CD4-positive, alpha-beta T cell treated with Interleukin-4 for 1 hour (primary cell): ENCODE data around the gene LAMTOR1.

Experiments
- DNase-seq, 2 donors: peaks; one replicate each; pipeline ENCODE4 v3.0.0-alpha.2; 2020 to 2022

Gene LAMTOR1

GRCh38 chr11:72080326-72081183 is 22.5 kb downstream of the LAMTOR1 start, which contains the start of the genes LRRC51 and NUMA1:
LRRC51 (plus strand) TSS chr11:72080850; CDS start chr11:72089084, 8,234 bp downstream.
NUMA1 (minus strand) TSS chr11:72080542; CDS start chr11:72035943, 44,599 bp downstream.
- peak; percentile 100 for DNase-seq

- DNase-seq: peak in 1 of 2 donors; percentile 65
These were observed 23.2 kb downstream of the LAMTOR1 start for GRCh38 chr11:72079819-72080325.

- no peak for DNase-seq
These were observed 24.6 kb downstream of the LAMTOR1 start for GRCh38 chr11:72078477-72078876.

GRCh38 chr11:72075756-72076155 is 27.3 kb downstream of the LAMTOR1 start:
- no peak for DNase-seq

GRCh38 chr11:72075109-72075508 is 28.0 kb downstream of the LAMTOR1 start:
- peak; percentile 15 to 16 for DNase-seq

GRCh38 chr11:72072348-72072747 is 30.7 kb downstream of the LAMTOR1 start:
- no peak for DNase-seq

GRCh38 chr11:72070491-72070890 is 32.6 kb downstream of the LAMTOR1 start:
- no peak for DNase-seq

GRCh38 chr11:72069787-72070251 is 33.3 kb downstream of the LAMTOR1 start:
- peak in 1 of 2 donors; percentile 72 for DNase-seq

GRCh38 chr11:72069200-72069599 is 33.9 kb downstream of the LAMTOR1 start:
- no peak for DNase-seq

- DNase-seq: no peak
These were observed 35.4 kb downstream of the LAMTOR1 start for GRCh38 chr11:72067676-72068075.

GRCh38 chr11:72067266-72067665 is 35.8 kb downstream of the LAMTOR1 start:
- DNase-seq: no peak

- DNase-seq: no peak
These were observed 36.2 kb downstream of the LAMTOR1 start for GRCh38 chr11:72066855-72067254.

GRCh38 chr11:72061739-72062396 is 41.2 kb downstream of the LAMTOR1 start:
- DNase-seq: no peak

- DNase-seq: no peak
These were observed 44.6 kb downstream of the LAMTOR1 start for GRCh38 chr11:72058416-72059034.

GRCh38 chr11:72048766-72049460 is 54.2 kb downstream of the LAMTOR1 start:
- DNase-seq: no peak
